ENCODE measurements around the gene RASGRF2.

- no peak for TF ChIP-seq MAX (IDR thresholded peaks at IDR 0.05)
- no peak for TF ChIP-seq TEAD4 (IDR thresholded peaks at IDR 0.05)
- no peak for TF ChIP-seq TAF1 (IDR thresholded peaks at IDR 0.05; ENCODE audit: low read depth)
- no peak for TF ChIP-seq CEBPB (IDR thresholded peaks at IDR 0.05)
These were observed 274.6 kb downstream of the RASGRF2 start for GRCh38 chr5:81234801-81235200.

Data from Ishikawa (cell line).